GM18868 (cell line): ENCODE measurements around the gene TENT4B.
"Not testable (repeated sequence)": the region's sequence is repeated elsewhere in the genome, so short reads cannot be mapped to it uniquely, and the experiment has no call there.

ENCODE experiments used
- ATAC-seq: cut with Tn5 transposase; IDR thresholded peaks from one replicate; pipeline ENCODE4 v1.9.1; 2021; ENCODE audit warnings: mild to moderate bottlenecking, moderate library complexity; ENCODE audit not compliant: unreplicated experiment

Gene TENT4B

DNA sequence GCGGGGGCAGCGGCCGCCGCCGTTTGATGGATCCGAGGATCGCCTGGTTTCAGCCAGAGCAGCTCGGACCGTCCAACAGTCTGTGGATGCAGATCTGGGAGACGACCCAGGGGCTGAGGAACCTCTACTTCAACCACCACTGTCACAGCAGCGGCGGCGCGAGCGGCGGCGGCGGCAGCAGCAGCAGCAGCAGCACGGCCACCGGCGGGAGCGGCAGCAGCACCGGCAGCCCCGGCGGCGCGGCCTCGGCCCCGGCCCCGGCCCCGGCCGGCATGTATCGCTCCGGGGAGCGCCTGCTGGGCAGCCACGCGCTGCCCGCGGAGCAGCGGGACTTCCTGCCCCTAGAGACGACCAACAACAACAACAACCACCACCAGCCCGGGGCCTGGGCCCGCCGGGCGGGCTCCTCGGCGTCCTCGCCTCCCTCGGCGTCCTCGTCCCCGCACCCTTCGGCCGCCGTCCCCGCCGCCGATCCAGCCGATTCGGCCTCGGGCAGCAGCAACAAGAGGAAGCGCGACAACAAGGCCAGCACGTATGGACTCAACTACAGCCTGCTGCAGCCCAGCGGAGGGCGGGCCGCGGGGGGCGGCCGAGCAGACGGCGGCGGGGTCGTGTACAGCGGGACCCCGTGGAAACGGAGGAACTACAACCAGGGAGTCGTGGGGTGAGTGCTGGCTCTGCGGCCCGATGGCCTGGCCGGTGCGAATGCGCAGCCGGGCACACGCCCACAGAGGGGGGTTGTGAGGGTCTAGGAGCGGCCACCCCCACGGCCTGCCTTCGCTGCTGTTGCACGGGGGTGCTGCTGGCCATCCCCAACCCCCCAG lies 702 bp downstream of the TENT4B start:
- peak; percentile 4 for ATAC-seq

DNA sequence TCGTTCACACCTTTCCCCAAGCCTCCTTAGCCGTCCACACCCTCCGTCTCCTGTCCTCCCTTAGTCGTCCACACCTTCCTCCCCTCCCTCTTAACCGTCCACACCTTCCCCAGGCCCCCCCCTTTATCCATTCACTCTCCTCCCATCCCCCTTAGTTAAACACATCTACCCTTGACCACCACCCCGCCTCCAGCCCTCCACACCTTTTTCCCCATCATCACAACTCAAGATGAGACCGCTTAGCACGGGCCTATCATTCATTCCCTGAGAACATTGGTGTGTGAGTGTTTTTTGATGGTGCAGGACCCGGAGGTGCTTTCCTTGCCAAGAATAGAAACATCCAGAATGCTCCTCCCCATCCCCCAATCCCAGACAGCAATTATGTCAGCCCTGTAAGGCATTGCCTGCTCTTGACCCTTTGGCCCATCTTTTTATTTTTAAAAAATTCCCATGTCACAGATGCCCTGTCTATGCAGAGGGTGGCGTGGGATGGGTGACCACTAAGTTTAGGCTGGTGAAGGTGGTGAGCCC lies 1.4 kb downstream of the TENT4B start:
- no peak for ATAC-seq

DNA sequence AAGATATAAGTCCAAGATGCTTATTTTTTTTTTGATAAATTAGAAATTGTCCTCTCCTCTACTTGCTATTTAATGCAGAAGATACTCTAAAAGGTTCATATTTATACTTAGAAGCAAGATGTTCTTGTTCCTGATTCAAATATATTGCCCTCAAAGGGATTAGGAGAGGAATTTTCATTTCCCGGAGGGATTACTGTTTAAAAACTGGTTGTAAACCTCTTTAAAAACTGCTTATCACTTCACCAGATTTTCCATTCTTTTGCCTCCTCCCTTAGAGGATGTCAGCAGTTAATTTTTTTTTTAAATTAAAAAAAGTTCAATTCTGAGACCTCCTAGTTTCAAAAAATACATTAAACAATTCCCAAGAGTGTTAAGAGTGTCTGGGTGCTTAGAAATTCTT lies 2.8 kb downstream of the TENT4B start:
- ATAC-seq = no peak

DNA sequence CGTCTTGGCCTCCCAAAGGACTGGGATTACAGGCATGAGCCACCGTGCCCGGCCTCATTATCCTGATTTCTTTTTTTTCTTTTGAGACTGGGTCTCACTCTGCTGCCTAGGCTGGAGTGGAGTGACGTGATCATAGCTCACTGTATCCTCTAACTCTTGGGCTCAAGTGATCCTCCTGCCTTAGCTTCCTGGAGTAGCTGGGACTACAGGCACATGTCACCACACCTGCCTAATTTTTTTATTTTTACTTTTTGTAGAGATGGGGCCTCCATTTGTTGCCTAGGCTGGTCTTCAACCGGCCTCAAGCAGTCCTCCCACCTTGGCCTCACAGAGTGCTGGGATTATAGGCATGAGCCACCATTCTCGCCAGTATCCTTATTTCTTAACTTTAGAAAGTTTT lies 3.5 kb downstream of the TENT4B start:
- no peak for ATAC-seq

DNA sequence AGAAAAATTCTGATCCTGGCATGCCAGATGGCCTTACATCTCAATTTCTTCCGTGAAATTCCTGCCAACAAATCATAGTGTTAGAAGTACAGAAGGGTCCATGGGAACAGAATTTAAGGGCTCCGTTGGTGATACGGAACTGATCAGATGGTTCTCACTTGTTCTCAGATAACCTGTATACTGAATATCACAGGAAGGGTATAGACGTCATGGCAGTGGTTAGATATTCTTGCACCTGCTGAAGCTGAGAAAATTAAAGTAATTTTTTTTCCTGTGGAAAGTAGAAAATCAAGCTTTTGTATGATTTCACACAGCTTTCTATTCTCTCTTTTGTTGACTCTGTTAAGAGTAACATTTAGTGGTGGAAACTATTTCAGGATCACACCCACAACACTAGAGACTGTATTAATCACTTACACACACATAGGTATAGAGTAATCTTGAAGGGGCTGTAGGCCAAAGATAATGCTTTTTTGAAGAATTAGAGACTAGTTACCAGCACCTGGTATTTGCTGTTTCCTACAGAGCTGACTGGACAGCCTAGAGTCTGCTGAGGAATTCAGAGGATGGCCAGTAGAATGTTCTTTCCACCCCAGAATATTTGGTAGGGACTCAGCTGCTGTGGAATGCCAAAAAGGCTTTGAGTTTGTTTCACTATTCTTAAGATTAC lies 7.5 kb downstream of the TENT4B start:
- ATAC-seq = no peak

DNA sequence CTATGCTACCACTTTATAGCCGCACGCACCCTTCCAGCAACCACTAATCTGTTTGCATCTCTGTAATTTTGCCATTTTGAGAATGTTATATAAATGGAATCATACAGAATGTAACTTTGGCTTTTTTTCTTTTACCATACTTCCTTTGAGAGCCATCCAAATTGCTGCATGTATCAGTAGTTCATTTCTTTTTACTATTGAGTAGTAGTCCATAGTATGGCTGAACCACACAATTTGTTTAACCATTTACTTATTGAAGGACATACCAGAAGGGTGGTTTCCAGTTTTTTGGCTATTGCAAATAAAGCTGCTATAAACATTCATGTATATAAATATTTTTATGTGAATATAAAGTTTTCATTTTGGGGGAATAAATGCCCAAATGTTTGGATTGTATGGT lies 8.8 kb downstream of the TENT4B start:
- no peak for ATAC-seq

GRCh38 chr16:50165473-50165872 lies 12.4 kb downstream of the TENT4B start:
- no peak for ATAC-seq

GRCh38 chr16:50166511-50167500 lies 13.7 kb downstream of the TENT4B start:
- ATAC-seq = no peak

DNA sequence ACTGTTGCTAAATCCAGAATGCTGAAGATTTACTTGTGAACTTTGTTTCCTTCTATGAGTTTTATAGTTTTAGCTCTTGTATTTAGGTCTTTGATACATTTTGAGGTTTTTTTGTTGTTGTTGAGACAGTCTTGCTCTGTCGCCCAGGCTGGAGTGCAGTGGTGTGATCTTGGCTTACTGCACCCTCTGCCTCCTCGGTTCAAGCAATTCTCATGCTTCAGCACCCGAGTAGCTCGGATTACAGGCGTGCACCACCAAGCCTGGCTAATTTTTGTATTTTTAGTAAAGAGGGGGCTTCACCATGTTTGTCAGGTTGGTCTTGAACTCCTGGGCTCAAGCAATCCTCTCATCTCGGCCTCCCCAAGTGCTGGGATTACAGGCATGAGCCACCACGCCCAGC lies 14.4 kb downstream of the TENT4B start:
- ATAC-seq = no peak

DNA sequence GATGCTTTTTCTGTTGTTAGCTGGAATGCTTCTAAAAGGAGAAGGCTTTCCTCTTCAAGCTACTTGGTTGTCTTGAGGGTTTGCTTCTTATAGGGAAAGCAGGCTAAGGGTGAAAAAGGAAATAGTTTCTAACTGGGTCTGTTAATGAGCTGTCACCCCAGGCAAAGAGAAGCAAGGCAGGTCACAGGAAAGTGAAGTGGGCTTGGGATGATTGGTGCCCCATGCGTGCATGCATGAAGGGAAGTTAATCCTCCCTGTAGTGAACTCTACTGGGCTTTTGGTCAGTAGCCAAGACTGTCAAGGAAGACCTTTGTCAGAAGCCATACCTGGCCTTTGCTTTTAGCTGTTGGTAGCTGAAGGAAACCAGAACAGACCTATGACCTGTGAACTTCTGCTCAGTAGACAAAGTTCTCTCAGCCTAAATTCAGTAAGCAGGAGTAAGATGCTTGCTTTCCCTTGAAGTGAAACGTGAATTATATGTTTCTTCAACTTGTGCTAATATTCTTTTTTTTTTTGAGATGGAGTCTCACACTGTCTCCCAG lies 16.5 kb downstream of the TENT4B start:
- ATAC-seq = no peak

DNA sequence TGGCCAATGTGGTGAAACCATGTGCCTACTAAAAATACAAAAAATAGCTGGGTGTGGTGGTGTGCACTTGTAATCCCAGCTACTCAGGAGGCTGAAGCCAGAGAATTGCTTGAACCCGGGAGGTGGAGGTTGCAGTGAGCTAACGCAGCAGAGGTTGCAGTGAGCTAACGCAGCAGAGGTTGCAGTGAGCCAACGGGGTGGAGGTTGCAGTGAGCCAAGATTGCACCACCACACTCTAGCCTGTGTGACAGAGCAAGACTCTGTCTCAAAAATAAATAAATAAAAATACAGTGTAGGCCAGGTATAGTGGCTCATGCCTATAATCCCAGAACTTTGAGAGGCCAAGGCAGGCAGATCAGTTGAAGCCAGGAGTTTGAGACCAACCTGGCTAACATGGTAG lies 18.7 kb downstream of the TENT4B start:
- not testable (repeated sequence) for ATAC-seq

DNA sequence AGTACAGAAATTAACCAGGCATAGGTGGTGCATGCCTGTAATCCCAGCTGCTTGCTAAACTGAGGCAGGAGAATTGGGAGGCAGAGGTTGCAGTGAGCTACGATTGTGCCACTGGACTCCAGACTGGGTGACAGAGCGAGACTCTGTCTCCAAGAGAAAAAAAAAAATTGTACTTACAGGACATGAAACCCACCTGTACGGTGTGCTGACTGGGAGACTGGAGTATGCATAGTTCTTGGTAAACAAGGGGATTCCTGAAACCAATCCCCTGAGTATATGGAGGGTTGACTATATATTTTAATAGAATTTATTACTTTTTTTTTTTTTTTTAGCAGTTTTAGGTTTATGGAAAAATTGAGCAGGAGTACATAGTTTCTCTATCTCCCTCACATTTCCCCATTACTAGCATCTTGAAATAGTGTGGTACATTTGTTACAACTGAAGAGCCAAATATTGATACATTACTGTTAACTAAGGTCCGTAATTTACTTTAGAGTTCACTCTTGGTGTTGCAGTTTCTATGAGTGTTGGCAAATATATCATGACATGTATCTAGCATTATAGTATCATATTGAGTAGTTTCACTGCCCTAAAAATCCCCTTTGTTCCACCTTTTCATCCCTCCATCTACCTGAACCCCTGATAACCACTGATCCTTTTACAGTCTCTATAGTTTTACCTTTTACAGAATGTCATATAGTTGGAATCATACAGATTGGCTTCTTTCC lies 19.3 kb downstream of the TENT4B start:
- peak; percentile 57 for ATAC-seq

DNA sequence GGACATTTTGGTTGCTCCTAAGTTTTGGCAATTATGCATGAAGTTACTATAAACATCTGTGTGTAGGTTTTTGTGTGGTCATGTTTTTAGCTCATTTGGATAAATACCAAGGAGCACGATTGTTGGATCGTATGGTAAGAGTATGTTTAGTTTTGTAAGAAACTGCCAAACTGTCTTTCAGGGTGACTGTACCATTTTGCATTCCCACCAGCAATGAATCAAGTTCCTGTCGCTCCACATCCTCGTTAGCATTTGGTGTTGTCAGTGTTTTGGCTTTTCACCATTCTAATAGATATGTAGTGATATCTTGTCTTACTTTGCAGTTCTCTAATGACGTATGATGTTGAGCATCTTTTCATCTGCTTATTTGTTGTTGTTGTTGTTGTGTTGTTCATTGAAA lies 20.2 kb downstream of the TENT4B start:
- ATAC-seq = no peak

- no peak for ATAC-seq
Measured at GRCh38 chr16:50178491-50178941, 25.4 kb downstream of the TENT4B start.

GRCh38 chr16:50182441-50182840 lies 29.3 kb downstream of the TENT4B start:
- ATAC-seq = no peak

DNA sequence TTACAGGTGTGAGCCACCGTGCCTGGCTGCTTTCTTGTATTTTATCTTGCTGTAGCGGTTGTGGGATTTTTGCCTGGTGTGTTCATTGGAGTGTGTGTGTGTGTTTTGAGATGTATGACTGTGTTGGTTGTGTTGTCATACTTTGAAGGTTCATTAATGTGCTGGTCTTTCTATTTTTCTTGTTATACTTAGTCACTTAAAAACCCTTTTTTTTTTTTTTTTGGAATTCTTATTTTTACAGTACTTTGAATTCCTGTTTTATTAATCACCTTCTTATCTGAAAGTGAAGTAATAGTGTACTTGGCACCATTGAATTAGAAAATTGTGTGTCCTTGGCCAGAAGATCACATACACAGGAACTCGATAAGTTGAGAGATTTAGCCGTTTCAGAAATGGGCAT lies 30.2 kb downstream of the TENT4B start:
- no peak for ATAC-seq

DNA sequence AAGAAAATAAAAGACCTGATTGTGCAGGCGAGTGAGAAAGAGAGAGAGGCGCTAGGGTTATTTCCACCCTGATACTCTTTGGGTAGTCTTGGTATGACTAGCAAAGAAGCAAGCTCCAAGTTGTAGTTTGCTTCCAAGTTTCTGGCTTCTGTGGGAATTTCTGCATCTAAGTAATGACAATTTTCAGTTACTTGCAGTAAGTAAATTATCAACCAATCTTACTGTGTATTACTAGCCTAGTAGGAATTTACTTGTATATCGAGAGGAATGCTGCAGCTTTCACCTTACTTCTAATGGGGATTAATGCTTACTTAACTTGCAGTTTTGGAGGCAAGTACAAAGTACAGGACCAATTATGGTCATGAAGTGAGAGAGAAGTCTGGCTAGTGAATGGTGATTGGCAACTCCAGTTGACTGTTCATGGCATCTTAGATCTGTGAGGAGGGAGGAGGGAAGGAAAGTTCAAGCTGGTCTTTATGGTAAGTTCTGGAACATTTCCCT lies 31.9 kb downstream of the TENT4B start:
- no peak for ATAC-seq

- no peak for ATAC-seq
Measured at GRCh38 chr16:50188619-50189136, 35.6 kb downstream of the TENT4B start.

DNA sequence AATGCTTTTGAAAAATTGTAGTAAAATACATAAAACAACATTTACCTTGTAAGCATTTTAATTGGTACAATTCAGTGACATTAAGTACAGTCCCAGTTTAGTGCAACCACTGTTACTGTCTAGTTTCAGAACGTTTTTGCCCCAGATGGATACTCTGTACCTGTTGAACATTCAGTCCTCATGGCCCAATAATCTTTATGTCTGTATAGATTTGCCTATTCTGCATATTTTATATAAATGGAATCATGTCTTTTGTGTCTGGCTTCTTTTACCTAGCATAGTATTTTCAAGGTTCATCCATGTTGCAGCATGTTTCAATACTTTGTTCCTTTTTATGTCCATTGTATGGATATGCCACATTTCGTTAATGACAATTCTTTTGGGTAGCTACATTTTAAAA lies 37.2 kb downstream of the TENT4B start:
- no peak for ATAC-seq
